UCSD-AML1 (cell line): Measurements from ENCODE around the gene RNPS1.
"Not testable (repeated sequence)": the region's sequence is repeated elsewhere in the genome, so short reads cannot be mapped to it uniquely, and the experiment has no call there.

Experiments used
- DNase-seq: peaks from one replicate; lab custom pipeline; 2025; ENCODE audit not compliant: unreplicated experiment; lab: John Stamatoyannopoulos, UW

RNPS1 gene

DNA sequence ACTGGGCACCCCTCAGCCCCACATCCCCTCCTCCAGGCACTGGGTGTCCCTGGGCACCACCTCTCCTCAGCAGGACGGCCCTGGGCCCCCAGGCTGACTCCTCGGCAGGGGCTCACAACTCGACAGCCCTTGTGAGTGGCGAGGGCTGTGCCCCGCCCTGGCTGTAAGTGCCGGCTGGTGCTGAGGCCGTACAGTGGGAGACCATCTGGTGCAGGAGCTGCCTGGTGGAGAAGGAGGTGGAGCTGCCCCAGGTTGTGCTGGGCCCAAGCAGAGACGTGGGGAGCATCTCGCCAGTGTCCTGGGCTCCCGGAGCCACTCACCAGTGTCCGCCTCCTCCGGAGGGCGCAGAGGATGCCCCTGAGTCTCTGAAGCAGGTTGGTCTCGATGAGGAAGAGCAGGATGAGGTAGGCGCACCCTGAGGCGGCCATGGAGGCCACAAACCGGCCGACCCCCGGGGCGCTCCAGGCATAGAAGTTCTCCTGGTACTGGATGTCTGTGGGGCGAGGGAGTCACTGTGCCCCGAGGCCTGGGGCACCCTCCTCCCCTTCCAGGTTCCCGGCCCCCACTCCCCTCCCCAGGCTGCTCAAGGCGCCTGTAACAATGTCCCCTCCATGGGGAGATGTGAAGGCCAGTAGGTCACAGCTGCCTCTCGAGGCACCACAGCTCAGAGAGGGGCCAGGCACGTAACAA lies 15.1 kb upstream of the RNPS1 start:
- no peak for DNase-seq

DNA sequence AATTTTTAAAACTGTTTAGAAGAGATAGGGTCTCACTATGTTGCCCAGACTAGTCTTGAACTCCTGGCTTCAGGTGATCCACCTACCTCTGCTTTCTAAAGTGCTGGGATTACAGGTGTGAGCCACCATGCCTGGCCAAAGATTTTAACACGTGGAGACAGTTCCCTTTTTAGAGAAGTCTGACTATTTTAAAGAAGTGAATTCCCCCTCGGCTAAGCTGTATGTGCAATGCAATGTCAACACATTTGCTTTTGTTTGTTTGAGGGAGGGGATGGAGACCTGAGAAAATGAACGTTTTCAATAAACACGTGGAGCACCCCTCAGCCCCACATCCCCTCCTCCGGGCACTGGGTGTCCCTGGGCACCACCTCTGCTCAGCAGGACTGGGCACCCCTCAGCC lies 14.3 kb upstream of the RNPS1 start:
- no peak for DNase-seq

DNA sequence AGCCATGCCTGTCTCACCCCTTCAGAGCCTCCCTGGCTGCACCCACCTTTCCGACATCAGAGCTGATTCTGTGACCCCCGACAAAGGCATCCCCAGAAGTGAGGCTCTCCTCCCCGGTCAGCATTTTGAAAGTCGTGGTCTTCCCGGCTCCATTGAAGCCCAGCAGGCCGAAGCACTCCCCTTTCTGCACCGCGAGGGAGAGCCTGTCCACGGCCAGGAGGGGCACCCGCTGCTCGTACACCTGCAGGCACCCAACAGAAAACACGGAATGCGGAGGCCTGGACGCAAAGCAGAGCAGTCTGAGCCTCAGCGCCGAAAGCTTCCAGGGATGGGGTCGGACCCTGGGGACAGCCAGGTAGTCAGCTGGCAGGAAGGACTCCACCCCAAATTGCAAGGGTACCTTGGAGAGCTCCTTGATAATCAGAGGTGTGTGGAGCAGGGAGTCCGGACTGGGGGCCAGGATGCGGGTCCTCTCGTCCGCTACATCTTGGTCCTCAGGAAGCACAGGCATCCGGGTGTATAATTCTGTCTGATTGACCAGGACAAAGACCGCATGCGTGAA lies 13.1 kb upstream of the RNPS1 start:
- DNase-seq: no peak

DNA sequence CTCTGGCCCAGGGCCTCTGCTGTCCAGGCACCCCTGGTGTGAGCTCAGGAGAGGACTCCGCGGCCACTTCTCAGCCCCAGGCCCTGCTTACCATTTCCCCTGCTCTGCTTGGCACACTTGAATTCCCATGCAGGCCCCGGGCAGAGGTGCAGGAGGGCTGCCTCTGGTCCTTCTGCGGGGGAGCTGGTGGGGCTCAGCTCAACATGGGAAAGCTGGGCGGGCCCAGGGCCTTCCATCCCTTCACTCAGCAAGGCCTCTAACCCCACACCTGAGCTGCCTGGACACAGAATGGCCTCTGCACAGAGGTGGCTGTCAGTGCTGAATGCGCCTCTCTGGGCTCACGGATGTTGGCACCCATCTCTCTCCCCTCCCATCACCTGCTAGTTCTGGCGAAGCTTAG lies 12.5 kb upstream of the RNPS1 start:
- no peak for DNase-seq

GRCh38 chr16:2278956-2279800 lies 11.3 kb upstream of the RNPS1 start:
- DNase-seq: no peak

DNA sequence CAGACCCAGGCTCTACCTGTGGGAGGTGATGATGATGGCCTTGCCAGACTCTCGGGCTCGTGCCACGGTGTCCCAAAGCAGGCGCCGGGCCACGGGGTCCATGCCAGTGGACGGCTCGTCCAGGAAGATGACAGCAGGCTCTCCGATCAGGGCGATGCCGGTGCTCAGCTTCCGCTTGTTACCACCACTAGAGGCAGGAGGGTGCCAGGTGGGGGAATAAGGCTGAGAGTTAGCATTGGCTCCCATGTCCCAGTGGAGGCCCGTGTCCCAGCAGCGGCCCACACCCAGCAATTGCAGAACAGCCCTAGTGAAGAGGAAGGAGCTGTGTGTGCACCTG lies 10.3 kb upstream of the RNPS1 start:
- no peak for DNase-seq

- no peak for DNase-seq
These were observed 9.7 kb upstream of the RNPS1 start for GRCh38 chr16:2277466-2278271.

DNA sequence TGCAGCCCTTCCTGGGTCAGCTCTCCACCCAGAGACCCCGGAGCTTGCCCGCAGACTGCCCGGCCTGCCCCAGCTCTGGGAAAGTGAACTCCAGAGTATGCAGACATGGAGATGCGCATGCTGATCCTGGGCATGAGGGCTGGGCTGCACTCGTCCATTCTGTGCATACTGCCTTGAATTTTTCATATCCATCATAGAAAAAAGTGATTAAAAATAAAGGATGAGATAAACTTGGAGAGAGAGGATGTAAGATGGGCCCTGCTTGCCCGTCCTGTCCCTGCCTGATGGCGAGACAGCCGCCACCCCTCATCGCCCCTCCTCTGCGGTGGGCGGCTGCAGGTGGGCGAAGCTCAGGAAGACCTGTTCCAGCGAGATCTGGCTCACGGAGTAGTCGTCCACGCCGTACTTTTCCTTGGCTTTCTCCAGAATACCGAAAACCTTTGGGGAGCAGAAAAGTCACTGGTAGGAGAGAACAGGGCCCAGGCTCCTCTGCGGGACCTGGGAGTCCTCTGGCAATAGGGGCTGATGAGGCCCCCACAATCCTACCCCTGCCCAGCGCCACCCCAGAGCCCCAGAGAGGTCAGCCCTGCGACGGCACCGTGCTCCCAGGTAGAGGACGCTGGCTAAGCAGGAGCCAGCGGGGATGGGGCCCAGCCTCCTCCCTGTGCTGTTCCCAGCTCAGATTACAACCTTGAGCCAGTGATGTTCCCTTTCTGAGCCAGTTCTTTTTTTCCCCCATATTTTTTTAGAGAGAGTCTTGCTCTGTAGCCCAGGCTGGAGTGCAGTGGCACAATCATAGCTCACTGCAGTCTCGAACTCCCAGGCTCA lies 8.7 kb upstream of the RNPS1 start:
- no peak for DNase-seq

DNA sequence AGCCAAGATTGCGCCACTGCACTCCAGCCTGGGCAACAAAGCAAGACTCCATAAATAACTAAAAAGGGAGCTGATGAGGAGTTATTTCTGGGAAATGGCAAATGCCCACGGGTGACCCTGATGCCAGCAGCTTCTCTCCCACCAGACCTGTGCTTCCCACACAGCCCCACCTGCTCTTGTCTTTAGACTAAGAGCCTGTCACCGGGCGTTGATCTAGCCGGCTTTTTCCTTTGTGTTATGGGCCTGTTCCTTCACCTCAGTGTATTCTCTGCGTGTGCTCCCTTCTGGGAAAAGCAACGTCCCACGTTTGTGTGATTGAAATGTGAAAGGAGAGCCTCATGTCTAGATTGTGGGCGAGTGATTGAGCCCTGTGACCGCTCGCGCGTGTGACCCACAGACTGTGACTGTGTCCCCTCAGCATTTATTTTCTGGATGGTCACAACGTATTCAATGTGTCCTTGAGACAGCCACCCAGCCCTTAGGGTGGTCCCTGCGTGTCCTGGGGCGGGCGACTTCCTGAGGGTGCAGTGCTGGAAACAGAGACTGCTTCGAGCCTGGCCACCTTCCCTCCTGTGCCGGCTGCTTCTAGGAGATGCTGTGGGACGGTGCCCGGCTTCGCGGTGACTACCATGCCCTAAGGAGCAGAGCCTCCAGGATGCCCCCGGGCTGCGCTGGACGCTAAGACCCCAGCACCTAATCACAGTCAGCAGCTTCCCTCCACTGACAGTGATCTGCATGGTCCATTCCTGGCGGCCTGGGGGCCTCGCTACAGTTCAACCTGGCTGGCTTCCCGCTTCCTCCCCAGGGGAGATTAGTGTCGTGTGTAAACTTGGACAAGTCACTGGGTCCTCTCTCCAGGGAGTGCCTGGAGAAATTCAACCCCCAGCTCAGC lies 7.8 kb upstream of the RNPS1 start:
- no peak for DNase-seq

GRCh38 chr16:2273931-2274330 lies 6.0 kb upstream of the RNPS1 start:
- DNase-seq: no peak

- no peak for DNase-seq
These were observed 5.6 kb upstream of the RNPS1 start for GRCh38 chr16:2273484-2273883.

- no peak for DNase-seq
These were observed 4.0 kb upstream of the RNPS1 start for GRCh38 chr16:2271848-2272461.

- DNase-seq: no peak
These were observed 2.9 kb upstream of the RNPS1 start for GRCh38 chr16:2270588-2271470.

DNA sequence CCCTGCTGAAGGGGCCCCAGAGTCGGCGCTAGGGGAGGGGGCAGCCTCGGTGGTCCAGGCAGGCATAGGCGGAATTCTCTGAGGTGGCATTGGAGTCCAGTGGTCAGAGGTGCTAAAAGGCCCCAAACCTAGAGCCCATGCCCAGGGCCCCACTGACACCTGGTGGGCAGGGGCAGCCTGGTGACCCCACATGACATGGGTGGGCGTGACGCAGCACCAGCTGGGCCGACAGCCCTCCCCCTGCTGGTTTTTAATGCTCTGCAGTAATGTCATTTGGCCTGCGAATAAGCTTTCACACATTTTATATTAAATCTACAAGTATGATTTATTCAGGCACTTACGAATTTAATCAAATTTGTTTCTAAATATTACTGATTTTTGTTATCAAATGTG lies 2.1 kb upstream of the RNPS1 start:
- DNase-seq: no peak

GRCh38 chr16:2267505-2267912 lies 417 bp downstream of the RNPS1 start:
- peak; percentile 90 for DNase-seq

DNA sequence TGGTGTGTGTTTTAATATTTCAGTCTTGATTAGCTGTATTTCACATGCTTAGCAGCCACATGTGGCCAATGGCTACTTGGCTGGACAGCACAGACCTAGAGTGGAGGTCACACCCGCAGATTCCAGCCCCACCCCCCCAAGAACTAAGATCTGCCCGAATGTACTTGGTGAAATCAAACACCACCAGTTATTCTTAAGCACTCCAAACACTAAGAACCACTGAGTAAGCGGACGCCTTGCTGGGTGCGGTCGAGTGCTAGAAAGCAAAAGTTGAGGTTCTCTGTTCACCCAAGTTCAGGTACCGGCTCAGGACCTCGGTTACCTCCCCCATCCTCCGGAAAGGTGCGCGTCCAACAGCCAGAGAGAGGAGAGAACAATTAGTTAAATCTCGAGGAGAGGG lies 1.0 kb downstream of the RNPS1 start:
- not testable (repeated sequence) for DNase-seq

DNA sequence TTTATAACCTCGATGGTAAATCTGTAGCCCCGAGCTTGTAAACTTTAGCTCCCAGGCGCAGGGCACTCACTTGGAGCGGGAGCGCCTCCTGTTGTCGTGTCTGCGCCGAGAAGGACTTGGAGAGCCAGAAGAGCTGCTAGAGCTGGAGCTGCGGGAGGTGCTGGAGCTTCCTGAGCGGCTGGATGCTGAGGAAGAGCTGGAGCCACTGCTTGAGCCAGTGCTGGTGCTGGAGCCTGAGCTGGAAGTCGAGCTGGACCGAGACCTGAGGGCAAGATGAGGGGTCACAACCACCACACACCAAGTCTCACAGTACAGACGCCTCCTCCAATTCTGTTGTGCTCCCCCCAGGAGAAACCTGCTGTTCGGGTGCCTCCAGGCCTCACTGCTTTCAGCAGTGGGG lies 4.9 kb downstream of the RNPS1 start:
- not testable (repeated sequence) for DNase-seq

DNA sequence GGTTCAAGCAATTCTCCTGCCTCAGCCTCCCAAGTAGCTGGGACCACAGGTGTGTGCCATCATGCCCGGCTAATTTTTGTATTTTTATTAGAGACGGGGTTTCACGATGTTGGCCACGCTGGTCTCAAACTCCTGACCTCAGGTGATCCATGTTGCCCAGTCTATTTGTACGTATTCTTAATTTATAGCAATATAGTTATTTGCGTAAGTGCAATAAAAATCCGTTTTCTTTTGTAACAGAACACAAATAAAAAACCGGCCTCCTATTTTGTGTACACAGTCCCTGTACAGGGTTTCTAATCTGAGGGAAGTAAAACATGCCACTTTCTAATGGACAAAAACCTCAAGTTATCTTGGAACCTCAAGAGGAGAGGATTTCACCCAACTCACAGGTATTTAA lies 7.7 kb downstream of the RNPS1 start:
- DNase-seq: no peak
